ENCODE results near the gene PSMA1.
"Not testable (repeated sequence)": the region's sequence is repeated elsewhere in the genome, so short reads cannot be mapped to it uniquely, and the experiment has no call there.

PSMA1 gene

DNA sequence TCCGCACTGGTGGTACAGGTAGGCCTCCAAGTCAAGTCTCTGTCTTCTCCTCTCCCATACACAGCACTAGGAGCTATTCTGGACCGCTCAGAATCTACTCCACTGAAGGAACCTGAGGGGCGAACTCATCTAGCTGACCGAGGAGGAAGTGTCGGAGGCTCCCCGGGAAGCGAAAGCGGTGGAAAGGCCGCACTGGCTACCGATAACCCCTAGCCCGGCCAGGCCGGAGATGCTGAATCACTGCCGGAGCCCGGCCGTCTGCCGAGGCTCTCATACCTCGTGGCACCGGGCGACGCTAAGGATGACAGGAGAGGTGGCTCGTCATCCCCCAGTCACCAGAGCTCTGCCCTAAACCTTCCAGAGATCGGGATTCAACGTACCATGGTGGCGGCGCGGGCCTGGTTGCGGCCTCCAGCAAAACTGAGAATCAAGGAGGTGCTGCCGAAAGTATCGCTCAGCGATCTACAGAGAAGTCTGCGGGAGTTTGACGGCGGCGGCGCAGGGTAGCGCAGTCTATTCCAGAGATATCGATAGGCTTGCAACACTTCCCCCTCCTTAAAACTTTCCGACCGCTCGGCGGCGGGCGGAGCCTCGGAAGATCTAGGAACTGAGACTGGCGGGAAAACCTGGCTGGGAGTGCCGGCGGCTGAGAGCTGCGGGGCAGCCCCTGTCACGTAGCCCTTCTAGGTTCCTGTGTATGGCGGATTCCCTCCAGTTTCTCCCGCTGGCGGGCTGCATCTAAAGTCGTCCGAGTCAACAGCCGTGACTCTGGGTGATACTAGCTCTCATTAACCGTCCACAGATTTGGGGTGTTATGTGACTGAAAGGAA lies at the start of gene PSMA1:
PSMA1 (minus strand) TSS at position 470 of the 830 bp plus-strand sequence; CDS start at position 383, 87 bp downstream.
- DNase-seq (ENCODE audit: low spot score): peak; percentile 93

DNA sequence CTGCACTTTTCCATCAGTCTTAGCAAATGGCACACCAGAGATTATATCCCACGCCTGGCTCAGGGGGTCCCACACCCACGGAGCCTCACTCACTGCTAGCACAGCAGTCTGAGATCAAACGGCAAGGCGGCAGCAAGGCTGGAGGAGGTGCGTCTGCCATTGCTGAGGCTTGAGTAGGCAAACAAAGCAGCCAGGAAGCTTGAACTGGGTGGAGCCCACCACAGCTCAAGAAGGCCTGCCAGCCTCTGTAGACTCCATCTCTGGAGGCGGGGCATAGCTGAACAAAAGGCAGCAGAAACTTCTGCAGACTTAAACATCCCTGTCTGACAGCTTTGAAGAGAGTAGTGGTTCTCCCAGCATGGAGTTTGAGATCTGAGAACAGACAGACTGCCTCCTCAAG lies 49.3 kb upstream of the PSMA1 start:
- DNase-seq (ENCODE audit: low spot score): not testable (repeated sequence)

- no peak for DNase-seq (ENCODE audit: low spot score)
Observed at GRCh38 chr11:14567064-14567651, 47.0 kb upstream of the PSMA1 start.

DNA sequence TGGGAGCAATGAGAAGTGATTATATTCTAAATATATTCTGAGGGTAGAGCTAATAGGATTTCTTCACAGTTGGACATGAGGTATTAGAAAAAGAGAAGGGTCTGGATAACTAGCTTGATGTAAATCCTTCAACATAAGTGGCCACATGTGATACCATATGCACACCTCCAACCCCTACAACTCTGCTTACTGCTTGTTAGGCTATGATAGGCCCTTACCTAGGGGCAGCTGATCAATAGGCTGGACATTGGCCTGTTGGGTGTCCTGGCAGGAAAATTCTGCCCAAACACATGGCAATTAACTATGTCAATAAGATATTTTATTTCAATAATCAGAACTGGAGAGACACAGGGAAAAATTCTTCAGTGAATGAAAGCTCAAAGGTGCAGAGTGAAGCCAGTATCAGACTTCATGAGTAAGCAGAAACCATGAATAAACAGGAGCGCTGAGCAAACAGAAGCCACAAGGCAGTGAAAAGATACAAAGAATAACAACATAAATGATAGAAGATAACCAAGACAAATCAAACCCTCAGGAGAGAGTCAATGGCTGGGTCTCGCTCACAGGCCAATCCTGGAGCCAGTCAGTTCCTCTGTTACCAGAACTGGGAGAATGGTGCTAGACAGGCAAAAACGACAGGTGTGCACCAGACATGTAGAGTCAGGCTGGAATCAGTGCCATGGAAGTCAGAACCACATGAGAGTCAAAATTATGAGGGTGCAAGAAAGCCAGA lies 46.3 kb upstream of the PSMA1 start:
- no peak for DNase-seq (ENCODE audit: low spot score)

- DNase-seq (ENCODE audit: low spot score): no peak
Observed at GRCh38 chr11:14565845-14566244, 45.7 kb upstream of the PSMA1 start.

GRCh38 chr11:14555818-14556217 lies 35.6 kb upstream of the PSMA1 start:
- DNase-seq (ENCODE audit: low spot score): no peak

- peak; percentile 79 for DNase-seq (ENCODE audit: low spot score)
Observed at GRCh38 chr11:14554959-14555358, 34.8 kb upstream of the PSMA1 start.

- DNase-seq (ENCODE audit: low spot score): no peak
Observed at GRCh38 chr11:14552089-14552488, 31.9 kb upstream of the PSMA1 start.

DNA sequence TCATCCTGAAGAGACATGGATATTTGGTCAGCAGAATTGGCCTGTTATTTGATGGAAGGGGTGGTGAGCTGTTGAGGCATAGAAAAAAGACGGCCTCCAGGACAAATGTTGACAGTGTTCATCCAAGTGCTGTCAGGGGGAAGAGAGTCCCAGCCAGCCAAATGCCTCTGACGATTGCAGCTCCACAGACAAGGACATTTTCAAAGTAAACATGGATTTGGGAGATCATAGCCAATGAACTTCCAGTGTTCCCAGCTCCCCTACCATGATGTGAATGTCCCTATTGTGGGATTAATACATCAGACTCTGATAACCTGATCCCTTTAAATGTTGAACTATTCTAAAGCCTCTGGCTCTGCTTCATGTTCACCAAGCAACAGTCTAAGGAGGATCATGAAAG lies 31.2 kb upstream of the PSMA1 start:
- no peak for DNase-seq (ENCODE audit: low spot score)

GRCh38 chr11:14549891-14550290 lies 29.7 kb upstream of the PSMA1 start:
- no peak for DNase-seq (ENCODE audit: low spot score)

- DNase-seq (ENCODE audit: low spot score): no peak
Observed at GRCh38 chr11:14547440-14547839, 27.3 kb upstream of the PSMA1 start.

DNA sequence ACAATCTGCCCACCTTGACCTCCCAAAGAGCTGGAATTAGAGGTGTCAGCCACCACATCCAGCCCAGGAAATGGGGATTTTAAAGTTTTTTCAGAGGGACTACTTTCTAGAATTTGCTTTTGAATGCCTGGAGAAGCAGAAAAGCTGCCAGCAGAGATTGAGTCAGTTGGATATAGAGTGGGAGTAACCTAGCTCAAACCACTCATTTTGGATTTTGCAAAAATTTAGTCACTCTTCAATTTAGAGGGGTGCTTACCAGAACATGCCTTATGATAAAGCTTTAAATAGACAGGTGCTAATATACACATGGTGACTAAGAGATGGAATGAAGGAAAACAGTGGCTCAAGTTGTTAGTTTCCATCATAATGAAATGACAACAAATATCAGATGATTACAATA lies 26.5 kb upstream of the PSMA1 start:
- no peak for DNase-seq (ENCODE audit: low spot score)

DNA sequence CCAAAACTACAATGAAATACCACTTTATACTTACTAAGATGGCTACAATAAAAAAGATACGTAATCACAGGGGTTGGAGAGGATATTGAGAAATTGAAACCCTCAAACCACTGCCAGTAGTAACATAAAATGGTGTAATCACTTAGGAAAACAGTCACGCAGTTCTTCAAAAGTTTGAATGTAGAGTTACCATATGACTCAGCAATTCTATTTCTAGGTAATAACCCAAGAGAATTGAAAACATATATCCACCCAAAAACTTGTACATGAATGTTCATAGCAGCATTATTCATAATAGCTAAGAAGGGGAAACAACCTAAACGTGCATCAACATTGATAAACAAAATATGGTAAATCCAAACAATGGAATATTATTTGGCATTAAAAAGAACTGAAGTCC lies 24.4 kb upstream of the PSMA1 start:
- DNase-seq (ENCODE audit: low spot score): no peak

DNA sequence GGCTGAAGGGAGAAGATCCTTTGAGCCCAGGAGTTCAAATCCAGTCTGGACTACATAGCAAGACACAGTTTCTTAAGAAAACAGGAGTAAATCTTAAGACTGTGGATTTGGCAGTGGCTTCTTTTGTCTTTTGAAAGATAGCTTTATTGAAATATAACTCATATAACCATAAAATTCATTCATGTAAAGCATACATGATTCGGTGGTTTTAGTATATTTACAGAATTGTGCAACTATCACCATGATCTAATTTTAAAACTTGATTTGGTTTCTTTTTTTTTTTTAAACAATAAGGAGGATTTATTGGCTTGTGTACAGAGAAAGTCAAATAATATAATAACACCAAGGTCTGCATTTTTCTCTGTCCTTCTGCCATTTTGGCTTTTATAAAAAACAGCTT lies 23.1 kb upstream of the PSMA1 start:
- DNase-seq (ENCODE audit: low spot score): no peak

DNA sequence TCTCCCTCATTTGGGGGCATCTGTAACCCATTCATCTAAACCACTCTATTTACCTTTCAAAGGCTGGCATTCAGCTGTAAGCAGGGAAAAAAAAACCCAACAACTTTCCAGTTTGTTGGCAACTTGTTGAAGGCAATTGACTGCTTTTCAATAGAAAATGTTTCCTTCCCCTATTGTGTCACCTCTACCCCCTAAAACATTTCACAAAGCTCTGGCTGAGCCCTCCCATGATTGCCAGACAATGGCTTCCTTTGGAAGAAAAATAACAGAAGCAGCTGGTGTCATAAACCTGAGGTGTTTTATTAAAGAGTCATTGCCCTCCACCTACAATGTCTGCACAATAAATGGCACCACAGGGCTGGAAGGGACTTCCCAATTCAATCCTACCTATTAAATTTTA lies 22.1 kb upstream of the PSMA1 start:
- no peak for DNase-seq (ENCODE audit: low spot score)

DNA sequence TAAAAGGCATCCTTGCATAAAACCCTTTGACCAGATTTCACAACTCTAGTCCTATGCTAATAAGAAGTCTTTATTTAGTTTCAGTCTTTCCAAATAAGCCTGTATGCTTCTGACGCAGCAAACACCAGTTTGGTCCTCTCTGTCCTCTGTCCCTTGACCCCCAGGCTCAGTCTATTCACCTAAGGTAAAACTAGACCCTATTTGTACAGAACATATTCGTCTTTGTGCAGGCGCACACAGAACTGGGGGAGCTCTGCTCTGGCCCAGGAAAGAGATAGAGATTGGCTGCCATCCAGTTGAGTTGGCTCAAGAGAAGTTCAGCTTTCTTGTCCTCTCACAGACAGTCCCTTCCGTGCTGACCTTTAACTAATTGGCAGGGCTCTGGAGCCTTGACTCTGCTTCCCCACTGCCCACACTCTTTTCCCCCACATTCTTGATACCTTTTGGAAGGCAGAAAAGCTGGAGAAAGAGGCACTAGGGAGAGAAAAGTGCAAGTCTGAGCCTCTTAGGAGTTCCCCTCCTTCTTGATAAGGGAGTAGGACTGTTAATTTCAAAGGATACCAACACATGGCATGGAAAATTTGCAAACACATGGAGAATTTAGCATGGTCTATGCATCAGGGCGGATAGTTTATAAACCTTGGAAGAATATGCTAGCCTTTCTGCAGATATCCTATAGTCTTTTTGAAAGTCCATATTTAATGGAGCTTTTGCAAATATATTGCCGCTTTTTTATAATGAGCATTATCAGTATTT lies 21.2 kb upstream of the PSMA1 start:
- DNase-seq (ENCODE audit: low spot score): peak; percentile 63

- no peak for DNase-seq (ENCODE audit: low spot score)
Observed at GRCh38 chr11:14539982-14540421, 19.8 kb upstream of the PSMA1 start.

GRCh38 chr11:14538926-14539554 lies 18.9 kb upstream of the PSMA1 start:
- DNase-seq (ENCODE audit: low spot score): no peak

DNA sequence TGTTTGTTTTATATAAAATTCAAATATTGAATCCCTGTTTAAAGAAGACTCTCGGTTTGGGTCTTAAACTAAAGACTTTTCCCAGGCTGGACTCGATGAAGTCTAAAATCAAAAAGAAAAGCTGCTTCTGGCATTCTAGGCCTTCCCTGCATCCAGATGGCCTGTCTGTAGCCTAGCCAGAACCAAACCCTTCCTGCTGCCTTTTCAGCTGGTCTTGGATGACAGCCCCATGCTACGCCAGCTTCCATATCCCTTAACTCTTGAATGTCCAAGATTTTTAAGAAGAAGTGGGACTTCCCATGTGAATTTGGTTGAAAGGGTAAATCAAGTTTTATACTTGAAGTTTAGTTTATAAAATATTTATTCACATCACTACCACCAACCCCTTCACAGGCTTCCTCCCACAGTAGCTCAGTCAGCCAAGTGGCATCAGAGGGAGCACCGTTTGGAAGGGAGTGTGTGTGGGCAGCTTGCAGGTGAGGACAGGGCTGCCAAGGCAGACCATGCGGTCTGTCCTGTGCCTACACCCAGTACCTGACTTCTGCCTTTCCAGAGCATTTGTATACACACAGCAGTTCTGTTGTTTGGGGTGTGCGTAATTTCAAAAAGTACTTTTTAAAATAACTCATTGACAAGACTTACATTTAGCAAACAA lies 18.2 kb upstream of the PSMA1 start:
- DNase-seq (ENCODE audit: low spot score): peak; percentile 42

DNA sequence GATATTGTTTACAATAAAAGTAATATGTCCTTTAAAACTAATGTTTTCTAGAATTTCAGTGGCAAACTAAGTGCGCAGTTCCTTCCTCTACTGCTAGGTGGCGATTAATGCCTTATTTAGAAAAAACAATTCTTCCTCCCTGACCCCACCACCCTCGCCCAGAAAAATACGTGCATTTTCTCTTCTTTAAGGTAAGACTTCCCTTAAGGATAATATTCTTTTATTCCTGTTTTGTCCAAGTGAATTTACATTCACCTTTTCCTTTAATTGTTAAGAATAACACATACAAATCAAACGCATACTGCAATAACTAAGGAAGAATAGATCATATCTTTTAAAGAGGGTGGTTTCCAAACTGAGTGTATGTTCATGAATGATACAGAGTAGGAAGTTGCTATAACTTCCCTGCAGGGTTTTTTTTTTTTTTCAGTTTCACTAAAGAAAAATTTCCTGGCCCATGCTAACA lies 17.0 kb upstream of the PSMA1 start:
- DNase-seq (ENCODE audit: low spot score): peak; percentile 53

DNA sequence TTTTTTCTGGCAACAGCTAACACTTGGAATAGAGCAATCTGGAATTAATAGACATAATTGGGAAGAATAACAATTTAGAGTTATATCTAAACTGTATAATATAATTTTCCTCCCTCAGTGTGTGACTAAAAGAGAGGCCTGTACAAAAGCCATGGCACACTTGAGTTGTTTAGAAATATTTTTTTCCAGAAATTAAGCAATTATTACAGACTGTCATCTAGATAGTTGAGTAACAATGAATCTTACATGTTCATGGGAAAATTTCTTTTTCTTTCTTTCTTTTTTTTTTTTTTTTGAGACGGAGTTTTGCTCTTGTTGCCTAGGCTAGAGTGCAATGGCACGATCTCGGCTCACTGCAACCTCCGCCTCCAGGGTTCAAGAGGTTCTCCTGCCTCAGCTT lies 15.0 kb upstream of the PSMA1 start:
- DNase-seq (ENCODE audit: low spot score): not testable (repeated sequence)

Measured in pons (tissue), 1 donor.